ENCODE results near the gene GNAQ. TPM values are rescaled to one million over a fixed set of nuclear protein-coding genes. Genes with fewer than 3 reads are reported as not detected.

GNAQ gene
- polyA plus RNA-seq, 1 donor (not counting 4 experiments of a cell fraction or from before 2014, with no cell fraction given) = 64.3 TPM

- Histone ChIP-seq H3K79me2 (ENCODE audit: control insufficient read depth, insufficient read depth, low read length) (peaks cover 11% of the 10 kb centered on the region), H3K9me1 (ENCODE audit: control insufficient read depth, extremely low read depth, insufficient read depth, low read length) (no peaks in the 10 kb centered on the region), H2AFZ (ENCODE audit: control insufficient read depth, low read length) (no peak overlapping the region), H4K20me1 (ENCODE audit: control insufficient read depth, extremely low read depth, insufficient read depth, low read length) (no peaks in the 10 kb centered on the region), H3K4me2 (ENCODE audit: control insufficient read depth, extremely low read depth, insufficient read depth, low read depth, low read length) (peak overlapping the region; percentile 40), H3K9me3 (ENCODE audit: control insufficient read depth, low read depth, low read length) (no peaks in the 10 kb centered on the region), H3K27me3 (ENCODE audit: control insufficient read depth, extremely low read depth, insufficient read depth, low read length) (no peaks in the 10 kb centered on the region), H3K27ac (ENCODE audit: control insufficient read depth, insufficient read depth, low read length) (no peak overlapping the region), H3K4me3 (ENCODE audit: control insufficient read depth in 2 of 3, extremely low read depth in 1 of 3, insufficient read depth in 2 of 3, low read depth in 1 of 3, low read length in 3 of 3) (no peak overlapping the region), H3K4me1 (ENCODE audit: control insufficient read depth, extremely low read depth, insufficient read depth, low read length) (peaks cover 17% of the 10 kb centered on the region), H3K9ac (ENCODE audit: control insufficient read depth, extremely low read depth, insufficient read depth, low read length) (no peak overlapping the region), H3K36me3 (ENCODE audit: control insufficient read depth in 2 of 2, extremely low read depth in 1 of 2, insufficient read depth in 2 of 2, low read length in 2 of 2) (peaks cover 0 to 4% of the 10 kb centered on the region in 2 experiments)
- DNase-seq (ENCODE audit: low read depth, low spot score) = no peak
- dilution Hi-C loops (cut with MboI; ENCODE audit: extremely low pct_ligation_motif_present, low sequenced_read_pairs) = no loop called here
- TF ChIP-seq CTCF (optimal IDR thresholded peaks at IDR 0.05 in 1 of 3, IDR thresholded peaks at IDR 0.05 in 1 of 3, conservative IDR thresholded peaks at IDR 0.05 in 1 of 3; ENCODE audit: extremely low read depth in 1 of 3, insufficient read depth in 2 of 3, low read length in 3 of 3) = no peak
- TF ChIP-seq EZH2 (IDR thresholded peaks at IDR 0.05; ENCODE audit: low read length) = no peak
- FAIRE-seq = peak; percentile 41
Measured at GRCh38 chr9:77907585-77907984, 124.0 kb downstream of the GNAQ start.

GRCh38 chr9:77906991-77907390 lies 124.6 kb downstream of the GNAQ start:
- Histone ChIP-seq H3K9me1 (ENCODE audit: control insufficient read depth, extremely low read depth, insufficient read depth, low read length) (no peaks in the 10 kb centered on the region), H3K4me2 (ENCODE audit: control insufficient read depth, extremely low read depth, insufficient read depth, low read depth, low read length) (no peak overlapping the region), H2AFZ (ENCODE audit: control insufficient read depth, low read length) (no peak overlapping the region), H3K27me3 (ENCODE audit: control insufficient read depth, extremely low read depth, insufficient read depth, low read length) (no peaks in the 10 kb centered on the region), H3K9ac (ENCODE audit: control insufficient read depth, extremely low read depth, insufficient read depth, low read length) (no peak overlapping the region), H3K4me1 (ENCODE audit: control insufficient read depth, extremely low read depth, insufficient read depth, low read length) (peaks cover 17% of the 10 kb centered on the region), H3K79me2 (ENCODE audit: control insufficient read depth, insufficient read depth, low read length) (peaks cover 9% of the 10 kb centered on the region), H3K9me3 (ENCODE audit: control insufficient read depth, low read depth, low read length) (no peaks in the 10 kb centered on the region), H4K20me1 (ENCODE audit: control insufficient read depth, extremely low read depth, insufficient read depth, low read length) (no peaks in the 10 kb centered on the region), H3K27ac (ENCODE audit: control insufficient read depth, insufficient read depth, low read length) (no peak overlapping the region), H3K4me3 (ENCODE audit: control insufficient read depth in 2 of 3, extremely low read depth in 1 of 3, insufficient read depth in 2 of 3, low read depth in 1 of 3, low read length in 3 of 3) (no peak overlapping the region), H3K36me3 (ENCODE audit: control insufficient read depth in 2 of 2, extremely low read depth in 1 of 2, insufficient read depth in 2 of 2, low read length in 2 of 2) (peaks cover 0 to 4% of the 10 kb centered on the region in 2 experiments)
- FAIRE-seq = no peak
- dilution Hi-C loops (cut with MboI; ENCODE audit: extremely low pct_ligation_motif_present, low sequenced_read_pairs) = no loop called here
- TF ChIP-seq CTCF (optimal IDR thresholded peaks at IDR 0.05 in 1 of 3, IDR thresholded peaks at IDR 0.05 in 1 of 3, conservative IDR thresholded peaks at IDR 0.05 in 1 of 3; ENCODE audit: extremely low read depth in 1 of 3, insufficient read depth in 2 of 3, low read length in 3 of 3) = no peak
- DNase-seq (ENCODE audit: low read depth, low spot score) = no peak

All from keratinocyte (primary cell).